Osteoblast (primary cell): ENCODE measurements around the gene GHDC. TPM values are rescaled to one million over a fixed set of nuclear protein-coding genes. Genes with fewer than 3 reads are reported as not detected.
"Not testable (repeated sequence)": the region's sequence is repeated elsewhere in the genome, so short reads cannot be mapped to it uniquely, and the experiment has no call there.

Experiments used
- DNase-seq: peaks from one replicate; pipeline ENCODE4 v3.0.0; 2011; ENCODE audit warnings: low spot score, mixed read lengths; ENCODE audit not compliant: insufficient read length; ENCODE audit errors: missing footprints
- H2AFZ ChIP-seq: 2 replicates; pipeline ENCODE4 v1.6.0; 2011; ENCODE audit warnings: mild to moderate bottlenecking, low read length
- H3K27ac ChIP-seq: 2 replicates; pipeline ENCODE4 v1.5.1; 2011; ENCODE audit warnings: mild to moderate bottlenecking, low read depth, low read length, moderate library complexity
- H3K27me3 ChIP-seq: 2 replicates; pipeline ENCODE4 v1.6.0; 2012; ENCODE audit warnings: mild to moderate bottlenecking, control low read depth, inconsistent platforms, low read length, moderate library complexity; ENCODE audit not compliant: insufficient read depth
- H3K36me3 ChIP-seq: 2 replicates; pipeline ENCODE4 v1.5.1; 2011; ENCODE audit warnings: mild to moderate bottlenecking, low read length, control low read depth, moderate library complexity; ENCODE audit not compliant: insufficient read depth
- H3K4me1 ChIP-seq: 2 replicates; pipeline ENCODE4 v1.5.1; 2011; ENCODE audit warnings: mild to moderate bottlenecking, low read length, control low read depth, moderate library complexity; ENCODE audit not compliant: insufficient read depth
- H3K4me2 ChIP-seq: 2 replicates; pipeline ENCODE4 v1.6.0; 2011; ENCODE audit warnings: mild to moderate bottlenecking, low read length; ENCODE audit not compliant: insufficient read depth
- H3K4me3 ChIP-seq: fragments of 200-600 bp; sonication (generic); 3 replicates; pipeline ENCODE4 v1.5.1; 2012; ENCODE audit warnings: mild to moderate bottlenecking, low read length, inconsistent platforms; ENCODE audit not compliant: insufficient read depth
- H3K79me2 ChIP-seq: 2 replicates; pipeline ENCODE4 v1.6.0; 2012; ENCODE audit warnings: mild to moderate bottlenecking, low read length, control low read depth, inconsistent platforms; ENCODE audit not compliant: insufficient read depth
- H3K9me3 ChIP-seq: 2 replicates; pipeline ENCODE4 v1.5.1; 2011; ENCODE audit warnings: low read depth, low read length, control low read depth
- H4K20me1 ChIP-seq: 2 replicates; pipeline ENCODE4 v1.6.0; 2012; ENCODE audit warnings: mild to moderate bottlenecking, low read length, control low read depth; ENCODE audit not compliant: insufficient read depth
- CTCF ChIP-seq: IDR thresholded peaks from 2 replicates; pipeline ENCODE4 v1.5.1; 2011; ENCODE audit warnings: mild to moderate bottlenecking, low read depth, low read length, moderate library complexity; ENCODE audit errors: extremely low read depth
- total RNA-seq: library from RNA; depleted of rRNA; stranded (reverse); fragments of >200 nt; gene quantifications from 2 replicates; pipeline ENCODE4 v1.2.3, GENCODE V29; 2012

Gene GHDC
- total RNA-seq, 1 donor: 31.8 TPM

GRCh38 chr17:42240201-42240600 is 45.9 kb upstream of the GHDC start:
- Histone ChIP-seq H3K79me2 (peaks cover 34% of the 10 kb centered on the region), H3K4me3 (no peak overlapping the region), H3K27ac (no peak overlapping the region), H3K4me2 (no peak overlapping the region), H3K9me3 (no peaks in the 10 kb centered on the region), H3K36me3 (no peaks in the 10 kb centered on the region), H4K20me1 (peaks cover 11% of the 10 kb centered on the region), H2AFZ (no peak overlapping the region), H3K27me3 (no peaks in the 10 kb centered on the region), H3K4me1 (no peaks in the 10 kb centered on the region)
- TF ChIP-seq CTCF: no peak
- no peak for DNase-seq

GRCh38 chr17:42239576-42239975 is 45.3 kb upstream of the GHDC start:
- H4K20me1 ChIP-seq: peaks cover 11% of the 10 kb centered on the region
- DNase-seq, H3K4me2 ChIP-seq, H3K27ac ChIP-seq, H2AFZ ChIP-seq, H3K4me1 ChIP-seq, H3K4me3 ChIP-seq, H3K9me3 ChIP-seq, H3K36me3 ChIP-seq, H3K27me3 ChIP-seq: not testable (repeated sequence)
- H3K79me2 ChIP-seq: peaks cover 33% of the 10 kb centered on the region

- Histone ChIP-seq H3K4me2 (no peak overlapping the region), H3K27me3 (no peaks in the 10 kb centered on the region), H3K4me3 (no peak overlapping the region), H3K9me3 (no peaks in the 10 kb centered on the region), H4K20me1 (peaks cover 16% of the 10 kb centered on the region), H3K4me1 (no peaks in the 10 kb centered on the region), H3K79me2 (peaks cover 28% of the 10 kb centered on the region), H2AFZ (no peak overlapping the region), H3K27ac (no peak overlapping the region), H3K36me3 (no peaks in the 10 kb centered on the region)
- TF ChIP-seq CTCF: no peak
- no peak for DNase-seq
Observed at GRCh38 chr17:42236760-42237159, 42.5 kb upstream of the GHDC start.

GRCh38 chr17:42233994-42234393 is 39.7 kb upstream of the GHDC start:
- no peak overlapping the region for H3K27ac ChIP-seq
- no peaks in the 10 kb centered on the region for H3K9me3 ChIP-seq
- peaks cover 5% of the 10 kb centered on the region for H4K20me1 ChIP-seq
- H3K4me1 ChIP-seq: no peaks in the 10 kb centered on the region
- H3K27me3 ChIP-seq: no peaks in the 10 kb centered on the region
- DNase-seq: no peak
- no peaks in the 10 kb centered on the region for H3K36me3 ChIP-seq
- TF ChIP-seq CTCF: no peak
- no peak overlapping the region for H3K4me2 ChIP-seq
- H2AFZ ChIP-seq: no peak overlapping the region
- no peak overlapping the region for H3K4me3 ChIP-seq
- peaks cover 19% of the 10 kb centered on the region for H3K79me2 ChIP-seq
